Activated B cell treated with CpG ODN at 0.5 μM for 24 hours (primary cell): ENCODE measurements around the gene ENO3. TPM values are rescaled to one million over a fixed set of nuclear protein-coding genes. Genes with fewer than 3 reads are reported as not detected.

Experiments
- ATAC-seq: fragments of 200-7000 bp; cut with Tn5 transposase; one replicate; pipeline ENCODE4 v1.10.0; 2021; ENCODE audit warnings: low read depth, mild to moderate bottlenecking, moderate library complexity
- CTCF ChIA-PET: fragments of 350-600 bp; sonication (Branson Sonifier 250); formaldehyde crosslinking; loops from one replicate; lab custom pipeline; 2021; ENCODE audit warnings: antibody characterized with exemption; lab: Charles Lee
- POLR2A ChIA-PET: fragments of 350-600 bp; sonication (Branson Sonifier 250); formaldehyde crosslinking; loops from one replicate; lab custom pipeline; 2021; ENCODE audit warnings: antibody characterized with exemption; lab: Charles Lee
- DNase-seq: peaks from one replicate; pipeline ENCODE4 v3.0.0; 2022
- H3K27ac Mint-ChIP-seq: one replicate; pipeline ENCODE4 v1.8.0; 2020; ENCODE audit warnings: mixed read lengths
- H3K27me3 Mint-ChIP-seq: one replicate; pipeline ENCODE4 v1.8.0; 2021; ENCODE audit warnings: mixed read lengths
- H3K36me3 Mint-ChIP-seq: one replicate; pipeline ENCODE4 v1.8.0; 2021; ENCODE audit warnings: low read depth, mixed read lengths
- H3K4me1 Mint-ChIP-seq: one replicate; pipeline ENCODE4 v1.8.0; 2021; ENCODE audit warnings: mixed read lengths
- H3K4me3 Mint-ChIP-seq: one replicate; pipeline ENCODE4 v1.8.0; 2020; ENCODE audit warnings: mild to moderate bottlenecking, mixed read lengths
- H3K9me3 Mint-ChIP-seq: one replicate; pipeline ENCODE4 v1.8.0; 2020; ENCODE audit warnings: mixed read lengths
- intact Hi-C: fragments of 100-400 bp; cut with micrococcal nuclease; formaldehyde crosslinking; loops from one replicate; pipeline ENCODE4 v1.15.1; 2024
- total RNA-seq: library from RNA; stranded (reverse); gene quantifications from 2 replicates; pipeline ENCODE4 v1.2.3, GENCODE V29; 2022
- TF ChIP-seq, protein P1 (sequence below): fragments of 200-600 bp; IDR thresholded peaks from one replicate; pipeline ENCODE4 v1.8.0; 2022; ENCODE audit warnings: antibody characterized with exemption, mild to moderate bottlenecking

Gene ENO3
- total RNA-seq, 1 donor from 2014 or later: 29.5 TPM

GRCh38 chr17:4939796-4940554, 10.9 kb upstream of the ENO3 start, which contains the start of the genes RNF167 and SLC25A11:
RNF167 (plus strand) TSS chr17:4940268; CDS start chr17:4940910, 642 bp downstream.
SLC25A11 (minus strand) TSS chr17:4940046; CDS start chr17:4939910, 136 bp downstream.
- ATAC-seq: peak; percentile 84
- CTCF ChIA-PET: interaction anchor here (0.7 to 2.3 kb wide), 8 partner anchors 9 to 208 kb away, joined by 3 to 14 read pairs (median 4); partner anchors contain the start of genes CAMTA2, PFN1 and SPAG7
- Mint-ChIP-seq H3K4me1 (peaks cover 69% of the 10 kb centered on the region), H3K27me3 (no peaks in the 10 kb centered on the region), H3K36me3 (peaks cover 71% of the 10 kb centered on the region), H3K9me3 (no peaks in the 10 kb centered on the region), H3K4me3 (peak within 1 kb of the TSS; percentile 97), H3K27ac (peak within 1 kb of the TSS; percentile 98)
- TF ChIP-seq, protein P1, sequence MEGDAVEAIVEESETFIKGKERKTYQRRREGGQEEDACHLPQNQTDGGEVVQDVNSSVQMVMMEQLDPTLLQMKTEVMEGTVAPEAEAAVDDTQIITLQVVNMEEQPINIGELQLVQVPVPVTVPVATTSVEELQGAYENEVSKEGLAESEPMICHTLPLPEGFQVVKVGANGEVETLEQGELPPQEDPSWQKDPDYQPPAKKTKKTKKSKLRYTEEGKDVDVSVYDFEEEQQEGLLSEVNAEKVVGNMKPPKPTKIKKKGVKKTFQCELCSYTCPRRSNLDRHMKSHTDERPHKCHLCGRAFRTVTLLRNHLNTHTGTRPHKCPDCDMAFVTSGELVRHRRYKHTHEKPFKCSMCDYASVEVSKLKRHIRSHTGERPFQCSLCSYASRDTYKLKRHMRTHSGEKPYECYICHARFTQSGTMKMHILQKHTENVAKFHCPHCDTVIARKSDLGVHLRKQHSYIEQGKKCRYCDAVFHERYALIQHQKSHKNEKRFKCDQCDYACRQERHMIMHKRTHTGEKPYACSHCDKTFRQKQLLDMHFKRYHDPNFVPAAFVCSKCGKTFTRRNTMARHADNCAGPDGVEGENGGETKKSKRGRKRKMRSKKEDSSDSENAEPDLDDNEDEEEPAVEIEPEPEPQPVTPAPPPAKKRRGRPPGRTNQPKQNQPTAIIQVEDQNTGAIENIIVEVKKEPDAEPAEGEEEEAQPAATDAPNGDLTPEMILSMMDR: no peak
- DNase-seq: peak; percentile 93
- POLR2A ChIA-PET: interaction anchor here (0.6 to 3.4 kb wide), 26 partner anchors 10 to 796 kb away, joined by 3 to 104 read pairs (median 6); partner anchors contain the start of genes ARRB2, C17orf107, CAMTA2 and ENO3
- intact Hi-C loops: loop anchor here (1.0 to 10.0 kb wide), 8 partner anchors 9 to 798 kb away; partner anchors contain the start of genes ARRB2, CAMTA2, CYB5D2 and INCA1

GRCh38 chr17:4940555-4941318, 10.2 kb upstream of the ENO3 start:
- no peaks in the 10 kb centered on the region for H3K9me3 Mint-ChIP-seq
- intact Hi-C loops: loop anchor here (1.0 to 10.0 kb wide), 8 partner anchors 9 to 798 kb away; partner anchors contain the start of genes ARRB2, CAMTA2, CYB5D2 and INCA1
- H3K4me1 Mint-ChIP-seq: peaks cover 77% of the 10 kb centered on the region
- POLR2A ChIA-PET: interaction anchor here (0.9 to 3.4 kb wide), 21 partner anchors 9 to 797 kb away, joined by 3 to 104 read pairs (median 7); partner anchors contain the start of genes C17orf107, CAMTA2, ENO3 and INCA1
- H3K4me3 Mint-ChIP-seq: peak overlapping the region; percentile 97
- TF ChIP-seq, protein P1: no peak
- CTCF ChIA-PET: interaction anchor here (0.7 to 2.3 kb wide), 7 partner anchors 8 to 209 kb away, joined by 3 to 14 read pairs (median 4); partner anchors contain the start of genes CAMTA2, PFN1 and SPAG7
- ATAC-seq (no peak), DNase-seq (no peak)
- H3K27me3 Mint-ChIP-seq: no peaks in the 10 kb centered on the region
- peak overlapping the region; percentile 98 for H3K27ac Mint-ChIP-seq
- H3K36me3 Mint-ChIP-seq: peaks cover 78% of the 10 kb centered on the region

DNA sequence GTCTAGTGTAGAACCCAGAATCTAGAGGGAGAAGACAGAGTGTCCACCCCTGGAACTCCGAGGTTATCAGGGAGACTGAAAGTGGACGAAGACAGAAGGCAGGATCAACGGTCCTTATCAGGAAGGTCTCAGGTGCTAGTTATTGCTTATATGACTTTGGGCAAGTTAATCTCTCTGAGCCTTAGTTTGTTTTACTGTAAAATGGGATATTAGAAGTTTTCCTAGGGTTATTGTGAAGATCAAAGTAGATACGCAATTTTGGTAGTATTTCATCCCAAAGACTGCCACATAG, 9.7 kb upstream of the ENO3 start:
- TF ChIP-seq, protein P1: no peak
- H3K27ac Mint-ChIP-seq: peak overlapping the region; percentile 98
- H3K36me3 Mint-ChIP-seq: peaks cover 79% of the 10 kb centered on the region
- ATAC-seq (no peak), DNase-seq (no peak)
- H3K27me3 Mint-ChIP-seq: no peaks in the 10 kb centered on the region
- intact Hi-C loops: loop anchor here (2.0 to 10.0 kb wide), 5 partner anchors 46 to 799 kb away; partner anchors contain the start of genes ARRB2, CAMTA2, CYB5D2 and UBE2G1
- ChIA-PET POLR2A (interaction anchor here (3.0 to 3.4 kb wide), 3 partner anchors 27 to 46 kb away, joined by 19 to 83 read pairs (median 26); partner anchors contain the start of genes C17orf107, CAMTA2 and SPAG7), CTCF (no interaction called here)
- H3K9me3 Mint-ChIP-seq: no peaks in the 10 kb centered on the region
- peak overlapping the region; percentile 97 for H3K4me3 Mint-ChIP-seq
- H3K4me1 Mint-ChIP-seq: peaks cover 81% of the 10 kb centered on the region

- ChIA-PET POLR2A (interaction anchor here (0.8 to 12.1 kb wide), 5 partner anchors 8 to 233 kb away, joined by 3 to 391 read pairs (median 3); partner anchors contain the start of genes ARRB2, C17orf107, ENO3 and SPAG7), CTCF (no interaction called here)
- H3K27me3 Mint-ChIP-seq: no peaks in the 10 kb centered on the region
- H3K4me3 Mint-ChIP-seq: peak overlapping the region; percentile 15
- intact Hi-C loops: loop anchor here (5.0 to 10.0 kb wide), 2 partner anchors 578 to 801 kb away; partner anchors contain the start of genes CYB5D2, UBE2G1 and ZZEF1
- no peaks in the 10 kb centered on the region for H3K9me3 Mint-ChIP-seq
- no peak for ATAC-seq
- H3K27ac Mint-ChIP-seq: peak overlapping the region; percentile 63
- TF ChIP-seq, protein P1: no peak
- peaks cover 84% of the 10 kb centered on the region for H3K4me1 Mint-ChIP-seq
- DNase-seq: no peak
- peaks cover 79% of the 10 kb centered on the region for H3K36me3 Mint-ChIP-seq
Observed at GRCh38 chr17:4942760-4943508, 8.0 kb upstream of the ENO3 start.
